Diencephalon (tissue), 1 donor: ENCODE measurements around the gene PRRT4. TPM values are rescaled to one million over a fixed set of nuclear protein-coding genes. Genes with fewer than 3 reads are reported as not detected.

Experiments
- small RNA-seq: library from RNA; depleted of rRNA; stranded (forward); fragments of <200 nt; gene quantifications from one replicate; pipeline ENCODE3, GENCODE V24; 2014
- total RNA-seq: library from RNA; depleted of rRNA; stranded (reverse); fragments of >200 nt; gene quantifications from one replicate; pipeline ENCODE4 v1.2.3, GENCODE V29; 2014

The PRRT4 gene
- total RNA-seq = 7.2 TPM

GRCh38 chr7:128361411-128362379 is at the start of gene PRRT4:
Gene PRRT4 (minus strand): TSS chr7:128361690.

DNA sequence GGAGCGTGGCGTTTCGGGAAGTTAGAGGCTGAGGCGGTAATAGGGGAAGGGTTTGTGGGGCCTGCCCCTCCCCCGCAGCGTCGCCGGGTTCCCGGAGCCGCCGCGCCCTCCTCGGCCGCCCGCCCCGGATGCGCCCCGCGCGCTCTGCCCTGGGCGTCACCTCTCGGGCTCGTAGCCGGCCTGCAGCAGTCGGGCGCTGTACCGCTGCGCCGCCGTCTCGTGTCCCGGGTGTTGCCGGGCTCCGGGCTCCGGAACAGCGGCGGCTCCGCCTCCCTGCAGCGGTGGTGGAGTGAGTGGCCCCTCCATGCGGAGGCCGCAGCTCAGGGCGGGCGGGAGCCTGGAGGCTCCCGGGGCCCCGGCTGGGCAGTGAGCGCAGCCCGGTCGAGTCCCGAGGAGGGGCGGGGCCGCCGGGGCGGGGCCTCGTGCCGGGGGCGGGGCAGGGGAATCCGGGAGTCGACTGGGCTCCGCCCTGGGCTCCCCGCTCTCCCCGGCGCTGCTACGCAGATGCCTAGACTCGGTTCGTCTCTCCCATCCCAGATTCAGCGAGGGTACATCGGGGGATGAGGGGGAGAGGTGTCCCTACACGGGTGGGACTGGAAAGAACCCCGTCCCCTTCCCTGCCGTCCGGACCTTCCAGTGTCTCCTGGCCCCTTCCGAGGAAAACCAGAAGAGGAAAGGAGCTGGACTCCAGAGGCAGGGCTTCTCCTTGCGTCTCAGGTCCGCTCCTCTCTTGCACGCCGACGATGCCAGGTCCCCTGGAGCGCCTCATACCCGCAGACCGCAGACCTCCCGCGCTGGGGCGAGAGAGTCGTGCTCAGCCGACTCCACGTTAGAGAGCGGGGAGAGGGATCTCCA is 48.3 kb upstream of the PRRT4 start, which contains the start of gene IMPDH1:
Gene IMPDH1 (minus strand): TSS at position 387 of the 855 bp plus-strand sequence. CDS start 81 bp downstream, at position 306.

DNA sequence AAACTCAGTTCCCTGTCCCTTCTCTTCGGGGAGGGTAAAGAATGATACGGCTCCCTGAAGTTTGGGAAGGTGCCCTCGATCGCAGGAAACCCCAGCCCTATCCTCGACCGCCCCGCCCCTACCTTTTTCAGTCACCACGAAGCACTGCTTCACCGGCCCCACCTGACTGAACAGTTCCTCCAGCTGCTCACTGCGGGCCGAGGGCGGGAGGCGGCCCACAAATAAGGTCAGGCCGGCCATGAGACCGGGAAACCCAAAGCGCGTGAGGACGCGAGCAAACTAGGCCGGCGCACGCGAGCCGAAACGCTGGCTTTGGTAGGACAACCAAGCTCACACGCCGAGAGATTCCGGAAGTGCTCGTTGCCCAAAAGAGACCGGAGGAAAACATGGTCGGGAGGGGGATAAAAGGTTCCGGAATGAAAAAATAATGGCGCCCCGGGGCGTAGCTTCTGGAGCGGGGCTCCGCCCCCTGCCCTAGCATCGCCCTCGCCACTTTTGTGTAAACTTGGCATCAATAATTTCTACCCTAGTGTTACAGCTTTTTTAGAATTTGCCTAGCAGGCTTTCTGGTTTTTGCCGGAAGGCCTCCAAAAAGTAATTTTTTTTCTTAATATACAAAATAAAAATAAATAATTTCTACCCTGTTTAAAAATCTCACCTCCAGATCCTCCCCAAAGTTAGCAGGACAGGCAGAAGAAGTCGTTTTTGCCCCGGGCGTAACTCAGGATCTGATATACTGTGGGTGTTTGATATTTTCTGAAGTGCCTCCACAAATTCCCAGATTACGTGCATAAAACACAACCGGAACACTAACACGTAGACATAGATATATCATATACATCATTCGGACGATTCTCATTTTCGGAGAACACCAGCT is 17.7 kb downstream of the PRRT4 start, which contains the start of gene RBM28:
Gene RBM28 (minus strand): TSS at position 355 of the 877 bp plus-strand sequence. CDS start 115 bp downstream, at position 240.

Small RNA genes within 50 kb of the gene (small RNA-seq; reads per million reads assigned to genes)
- gene RNU7-27P = not detected

Other genes with a start within 250 kb of the PRRT4 start
- gene LEP, start 120.4 kb downstream of the PRRT4 start, total RNA-seq = not detected
- gene RBM28, start 17.8 kb downstream of the PRRT4 start, total RNA-seq = 17.1 TPM
- gene IMPDH1, start 48.3 kb upstream of the PRRT4 start, total RNA-seq = 31.8 TPM
- gene HILPDA, start 94.2 kb upstream of the PRRT4 start, total RNA-seq = 17.5 TPM
- gene METTL2B, start 115.1 kb upstream of the PRRT4 start, total RNA-seq = 46.6 TPM